Measurements from ENCODE around the gene SLC25A21. TPM values are rescaled to one million over a fixed set of nuclear protein-coding genes. Genes with fewer than 3 reads are reported as not detected.

The SLC25A21 gene
- total and polyA plus RNA-seq, 2 of the 13 experiments (the other 11 are each of a cell fraction or from before 2014, with no cell fraction given) = 1.9 to 2.9 TPM

GRCh38 chr14:36835128-36835527, 337.3 kb downstream of the SLC25A21 start:
- no peak for DNase-seq (ENCODE audit: low spot score)
- BruUV-seq (replicated peaks) = no TSS peak
- in situ Hi-C loops (cut with HindIII; ENCODE audit: extremely low pct_ligation_motif_present, low pct_unique_long_range_greater_than_20kb) = no loop called here
- 2% methylated on average over 2 of the region's 2 CpGs for WGBS (ENCODE audit: low lambda C conversion rate)
- TF ChIP-seq SALL1 (CRISPR knock-in tag; IDR thresholded peaks at IDR 0.05) = no peak
- TF ChIP-seq ZNF770 (CRISPR knock-in tag; IDR thresholded peaks at IDR 0.05) = no peak
- no peak for TF ChIP-seq CC2D1A (CRISPR knock-in tag; IDR thresholded peaks at IDR 0.05)
- no peak for TF ChIP-seq FOXA3 (CRISPR knock-in tag; IDR thresholded peaks at IDR 0.05)
- Histone ChIP-seq H3K9ac (ENCODE audit: insufficient read depth, low read depth, low read length) (no peak overlapping the region), H3K27ac (ENCODE audit: extremely low read length, insufficient read depth, low read length) (no peak overlapping the region), H3K36me3 (replicated peaks in 1 of 2; ENCODE audit: control insufficient read depth in 1 of 2, insufficient read depth in 2 of 2, low read length in 2 of 2) (no peaks in the 10 kb centered on the region), H2AFZ (ENCODE audit: low read length) (no peak overlapping the region), H3K9me3 (ENCODE audit: low read length) (no peaks in the 10 kb centered on the region), H4K20me1 (ENCODE audit: insufficient read depth, low read length) (no peaks in the 10 kb centered on the region), H3K4me3 (replicated peaks in 1 of 3; ENCODE audit: insufficient read depth in 1 of 3, low read depth in 2 of 3, low read length in 3 of 3) (no peak overlapping the region), H3K79me2 (ENCODE audit: insufficient read depth, low read length) (no peaks in the 10 kb centered on the region), H3K4me2 (ENCODE audit: low read depth, low read length) (no peak overlapping the region), H3K27me3 (ENCODE audit: control insufficient read depth in 1 of 2, insufficient read depth in 2 of 2, low read length in 2 of 2) (no peaks in the 10 kb centered on the region), H3K4me1 (ENCODE audit: insufficient read depth, low read length) (no peaks in the 10 kb centered on the region)
- FAIRE-seq = no peak
- intact Hi-C loops (cut with micrococcal nuclease; ENCODE audit: unreplicated experiment) = no loop called here
- POLR2A ChIA-PET = no interaction called here
- no peak for ATAC-seq
- CTCF ChIA-PET (ENCODE audit: low intra/inter-chr PET ratio, low total read pairs) = no interaction called here

- FAIRE-seq = no peak
- no peaks in the 10 kb centered on the region for H3K9me3 ChIP-seq (ENCODE audit: low read length)
- H3K27ac ChIP-seq (ENCODE audit: extremely low read length, insufficient read depth, low read length) = no peak overlapping the region
- ChIA-PET CTCF (ENCODE audit: low intra/inter-chr PET ratio, low total read pairs) (no interaction called here), POLR2A (no interaction called here)
- H3K27me3 ChIP-seq (ENCODE audit: control insufficient read depth in 1 of 2, insufficient read depth in 2 of 2, low read length in 2 of 2) = no peaks in the 10 kb centered on the region
- H4K20me1 ChIP-seq (ENCODE audit: insufficient read depth, low read length) = no peaks in the 10 kb centered on the region
- in situ Hi-C loops (cut with HindIII; ENCODE audit: extremely low pct_ligation_motif_present, low pct_unique_long_range_greater_than_20kb) = no loop called here
- no peaks in the 10 kb centered on the region for H3K36me3 ChIP-seq (replicated peaks in 1 of 2; ENCODE audit: control insufficient read depth in 1 of 2, insufficient read depth in 2 of 2, low read length in 2 of 2)
- no peak overlapping the region for H3K4me2 ChIP-seq (ENCODE audit: low read depth, low read length)
- ATAC-seq = no peak
- no peak overlapping the region for H3K9ac ChIP-seq (ENCODE audit: insufficient read depth, low read depth, low read length)
- DNase-seq (ENCODE audit: low spot score) = no peak
- 1% methylated on average over 2 of the region's 2 CpGs for WGBS (ENCODE audit: low lambda C conversion rate)
- no TSS peak for BruUV-seq (replicated peaks)
- no peaks in the 10 kb centered on the region for H3K4me1 ChIP-seq (ENCODE audit: insufficient read depth, low read length)
- no peak overlapping the region for H3K4me3 ChIP-seq (replicated peaks in 1 of 3; ENCODE audit: insufficient read depth in 1 of 3, low read depth in 2 of 3, low read length in 3 of 3)
- intact Hi-C loops (cut with micrococcal nuclease; ENCODE audit: unreplicated experiment) = no loop called here
- H2AFZ ChIP-seq (ENCODE audit: low read length) = no peak overlapping the region
- TF ChIP-seq ZNF816 (CRISPR knock-in tag; IDR thresholded peaks at IDR 0.05; ENCODE audit: borderline replicate concordance) (0 out of 2 replicates have a peak, but pooled peaks have one; percentile 35), PHF5A (CRISPR knock-in tag; IDR thresholded peaks at IDR 0.05; ENCODE audit: low read depth, unreplicated experiment) (no peak), ZNF329 (CRISPR knock-in tag; IDR thresholded peaks at IDR 0.05; ENCODE audit: low read depth) (no peak)
- H3K79me2 ChIP-seq (ENCODE audit: insufficient read depth, low read length) = no peaks in the 10 kb centered on the region
These were observed 338.1 kb downstream of the SLC25A21 start for GRCh38 chr14:36834293-36834692.
